HG02970 (cell line): ENCODE results near the gene NSUN6.

ENCODE experiments used
- ATAC-seq: cut with Tn5 transposase; IDR thresholded peaks from one replicate; pipeline ENCODE4 v1.9.1; 2021; ENCODE audit warnings: mild to moderate bottlenecking, moderate library complexity, moderate number of reproducible peaks; ENCODE audit not compliant: unreplicated experiment, low FRiP score

NSUN6 gene

DNA sequence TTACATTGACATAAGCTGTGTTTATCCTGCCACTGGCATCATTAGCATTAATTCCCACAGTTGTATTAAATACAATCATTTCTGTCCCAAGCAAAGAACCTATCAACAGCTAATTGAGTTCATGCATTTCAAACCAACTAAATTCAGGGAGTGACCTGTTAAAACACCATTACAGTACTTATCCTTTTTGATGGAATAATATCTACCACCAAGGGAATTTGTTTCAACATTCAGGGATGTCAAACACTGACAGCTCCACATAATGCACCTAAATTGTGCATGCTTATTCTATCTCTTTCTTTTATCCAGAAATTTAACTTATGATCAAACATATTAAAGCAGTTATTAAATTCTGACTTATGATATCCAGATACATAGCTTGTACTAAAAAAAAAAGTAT is 136.8 kb downstream of the NSUN6 start:
- no peak for ATAC-seq

DNA sequence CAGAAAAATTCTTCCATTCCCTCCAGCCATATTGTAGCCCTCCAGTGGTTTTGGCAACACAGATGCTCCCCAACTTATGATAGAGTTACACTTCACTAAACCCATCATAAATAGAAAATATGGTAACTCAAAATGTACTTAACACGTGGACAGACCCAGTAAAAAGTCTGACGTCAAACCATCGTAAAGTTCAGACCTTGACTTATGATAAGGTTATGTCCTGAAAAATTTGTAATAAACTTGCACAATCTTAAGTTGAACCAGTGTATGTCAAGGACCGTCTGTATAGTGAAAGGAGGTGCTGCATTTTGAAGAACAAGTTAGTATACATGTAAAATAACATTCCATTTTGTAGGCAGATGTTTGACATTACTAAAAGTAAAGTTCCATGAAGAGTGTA is 142.8 kb downstream of the NSUN6 start:
- ATAC-seq: no peak

DNA sequence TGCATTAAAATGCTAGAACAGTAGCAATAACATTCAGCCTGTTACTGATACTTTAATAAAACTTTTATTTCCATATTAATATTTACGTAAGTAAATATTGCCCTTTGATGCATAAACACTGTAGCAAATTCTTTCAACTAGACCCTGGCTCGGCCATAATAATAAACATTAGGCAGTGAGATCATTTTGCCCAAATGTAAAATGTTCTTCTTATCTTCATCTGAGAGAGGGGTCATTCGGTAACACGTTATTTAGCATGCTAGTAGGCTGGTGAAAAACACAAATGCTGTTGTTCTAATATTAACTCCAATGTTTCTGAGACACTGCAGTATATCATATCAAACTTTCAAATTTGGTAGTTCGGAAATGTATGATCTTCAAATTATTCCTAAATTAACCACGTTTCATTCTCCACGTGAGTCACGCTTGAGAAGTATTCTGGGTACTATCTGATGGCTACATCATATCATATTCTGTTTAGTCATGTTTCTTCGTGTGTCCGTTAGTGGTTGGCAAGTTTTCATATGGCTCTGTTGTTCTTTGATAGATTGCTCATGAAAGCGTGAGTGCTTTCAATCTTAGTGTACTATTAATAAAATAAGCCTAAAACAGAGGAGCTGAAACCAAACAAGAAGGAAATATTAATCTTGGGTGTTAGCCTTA is 145.8 kb downstream of the NSUN6 start:
- no peak for ATAC-seq

DNA sequence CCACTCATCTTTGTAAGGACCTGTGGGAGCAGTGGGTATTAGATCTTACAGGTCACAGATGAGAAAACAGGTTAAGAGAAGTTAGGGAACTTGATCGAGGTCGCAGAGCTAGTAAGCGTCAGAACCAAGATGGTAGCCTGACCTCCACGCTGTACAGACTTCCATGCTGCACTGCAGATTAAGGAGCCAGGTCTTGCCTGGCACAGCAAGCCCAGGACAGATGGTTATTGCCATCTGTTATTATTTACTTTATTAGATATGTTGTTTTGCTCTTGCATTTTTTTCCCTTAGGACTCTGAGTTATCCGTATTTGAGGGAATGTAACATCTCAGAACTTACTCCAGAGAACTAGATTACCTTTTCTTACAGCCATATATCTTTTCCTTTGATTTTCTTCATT is 147.2 kb downstream of the NSUN6 start:
- no peak for ATAC-seq

DNA sequence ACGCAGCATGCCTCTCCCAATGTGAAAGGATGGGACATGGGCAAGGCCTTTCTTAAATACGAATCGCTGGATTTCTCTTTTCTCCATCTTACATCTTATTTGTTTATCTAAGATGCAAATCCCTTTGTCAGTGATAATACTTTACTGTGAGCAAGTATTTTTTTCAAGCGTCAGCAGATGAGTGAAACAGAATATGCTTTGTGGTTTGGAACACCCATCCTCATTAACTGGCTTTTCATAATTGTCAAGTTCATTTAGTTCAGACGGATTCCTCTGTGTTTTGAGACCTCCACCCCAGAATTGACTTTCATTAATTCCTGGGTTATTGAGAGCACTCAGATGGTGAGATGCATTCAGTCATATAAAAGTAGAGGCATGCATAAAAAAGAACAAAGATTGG is 149.8 kb downstream of the NSUN6 start:
- ATAC-seq: no peak

DNA sequence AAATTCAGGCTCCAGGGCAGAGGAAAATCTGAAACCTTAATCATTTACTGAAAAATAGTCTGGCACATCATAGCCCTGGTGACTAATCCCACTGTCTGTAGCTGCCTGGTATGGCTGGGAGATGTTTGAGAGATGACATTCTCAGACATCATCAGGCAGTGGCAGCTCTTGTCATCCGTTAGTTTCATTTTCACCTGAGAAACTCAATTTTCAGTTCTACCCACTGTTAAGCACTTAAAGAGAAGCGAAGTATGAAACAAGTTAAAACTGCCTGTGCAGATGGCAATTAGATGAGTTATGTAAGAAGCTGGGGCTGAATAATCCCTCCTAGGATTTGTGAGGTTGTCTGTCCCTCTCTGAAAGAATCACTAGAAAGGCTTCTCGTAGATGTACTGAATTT is 150.2 kb downstream of the NSUN6 start:
- ATAC-seq: peak; percentile 79

DNA sequence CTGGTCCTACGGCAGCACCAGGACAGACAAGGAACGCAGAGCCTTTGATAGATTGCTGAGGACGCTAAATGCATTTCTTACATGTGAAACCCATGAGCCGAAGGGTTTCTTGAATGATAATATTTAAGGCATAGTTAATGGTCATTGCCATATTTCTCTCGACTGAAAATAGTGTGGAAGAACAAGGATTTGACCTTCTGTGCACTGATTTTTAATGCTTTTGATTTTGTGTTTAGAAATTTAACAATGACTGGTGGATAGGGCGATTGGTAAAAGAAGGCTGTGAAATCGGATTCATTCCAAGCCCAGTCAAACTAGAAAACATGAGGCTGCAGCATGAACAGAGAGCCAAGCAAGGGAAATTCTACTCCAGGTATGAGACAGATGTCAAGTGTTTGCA is 150.8 kb downstream of the NSUN6 start:
- no peak for ATAC-seq

DNA sequence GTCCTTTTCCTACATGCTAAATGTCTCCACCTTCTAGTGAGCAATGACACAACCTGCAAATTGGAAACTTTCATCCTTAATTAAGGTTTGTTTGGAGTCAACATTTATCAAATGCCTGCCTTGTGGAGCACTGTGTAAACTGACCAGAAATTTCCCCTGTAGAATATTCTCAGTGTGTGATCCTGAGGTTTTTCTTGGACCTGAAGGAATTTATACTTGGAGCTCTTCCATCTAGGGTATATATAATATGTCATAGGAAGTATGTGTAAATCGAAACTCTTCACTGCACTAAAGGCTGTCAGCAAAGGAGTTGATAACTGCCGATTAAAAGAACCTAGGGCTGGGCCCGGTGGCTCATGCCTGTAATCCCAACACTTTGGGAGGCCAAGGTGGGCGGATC is 152.4 kb downstream of the NSUN6 start:
- ATAC-seq: no peak

DNA sequence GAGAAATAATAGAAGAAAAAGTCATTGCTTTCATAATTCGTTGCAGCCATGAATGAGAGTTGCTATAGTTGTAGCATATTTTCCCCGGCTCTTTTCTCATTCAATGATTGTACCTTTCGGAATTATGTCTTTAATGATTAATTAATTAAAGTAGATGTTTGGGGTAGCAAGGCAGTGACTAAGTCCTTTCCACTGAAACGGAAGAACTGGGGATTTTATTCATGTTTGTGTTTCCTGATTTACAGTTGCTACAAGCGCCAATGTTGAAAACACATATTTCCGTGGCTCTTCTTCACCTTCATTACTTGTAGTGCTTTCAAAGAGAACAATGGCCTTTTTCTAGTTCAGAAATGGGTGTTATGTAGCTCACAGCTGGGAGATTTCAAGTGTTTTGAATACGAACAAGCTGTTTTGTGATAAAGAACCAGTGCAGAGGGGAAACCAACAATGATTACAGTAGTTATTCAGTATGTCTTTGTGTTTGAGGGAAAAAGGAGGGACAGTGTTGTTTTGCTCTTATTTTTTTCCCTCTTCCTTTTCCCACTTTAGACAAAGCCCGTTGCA is 153.5 kb downstream of the NSUN6 start:
- ATAC-seq: no peak
